Measurements from ENCODE around the gene SMAD3. TPM values are rescaled to one million over a fixed set of nuclear protein-coding genes. Genes with fewer than 3 reads are reported as not detected.

The SMAD3 gene
- total RNA-seq, 4 donors from 2014 or later: 25.3 to 54.2 (median 40.0) TPM

- no peak for TF ChIP-seq CTCF (IDR thresholded peaks at IDR 0.05; ENCODE audit: low read depth)
Observed at GRCh38 chr15:67197364-67197695, 131.9 kb downstream of the SMAD3 start.

- TF ChIP-seq CTCF (IDR thresholded peaks at IDR 0.05; ENCODE audit: low read depth): no peak
Observed at GRCh38 chr15:67198157-67198754, 132.9 kb downstream of the SMAD3 start.

- no peak for TF ChIP-seq CTCF (IDR thresholded peaks at IDR 0.05; ENCODE audit: low read depth)
Observed at GRCh38 chr15:67199391-67199790, 134.0 kb downstream of the SMAD3 start.

- no peak for TF ChIP-seq CTCF (IDR thresholded peaks at IDR 0.05; ENCODE audit: low read depth)
Observed at GRCh38 chr15:67199881-67200763, 134.7 kb downstream of the SMAD3 start.

GRCh38 chr15:67201136-67201535 lies 135.7 kb downstream of the SMAD3 start:
- TF ChIP-seq CTCF (IDR thresholded peaks at IDR 0.05; ENCODE audit: low read depth): no peak

GRCh38 chr15:67202091-67202490 lies 136.7 kb downstream of the SMAD3 start:
- no peak for TF ChIP-seq CTCF (IDR thresholded peaks at IDR 0.05; ENCODE audit: low read depth)

GRCh38 chr15:67202991-67203390 lies 137.6 kb downstream of the SMAD3 start:
- TF ChIP-seq CTCF (IDR thresholded peaks at IDR 0.05; ENCODE audit: low read depth): no peak

Measured in subcutaneous adipose tissue (tissue), 4 donors.